ENCODE results near the gene EN2.

Gene EN2

DNA sequence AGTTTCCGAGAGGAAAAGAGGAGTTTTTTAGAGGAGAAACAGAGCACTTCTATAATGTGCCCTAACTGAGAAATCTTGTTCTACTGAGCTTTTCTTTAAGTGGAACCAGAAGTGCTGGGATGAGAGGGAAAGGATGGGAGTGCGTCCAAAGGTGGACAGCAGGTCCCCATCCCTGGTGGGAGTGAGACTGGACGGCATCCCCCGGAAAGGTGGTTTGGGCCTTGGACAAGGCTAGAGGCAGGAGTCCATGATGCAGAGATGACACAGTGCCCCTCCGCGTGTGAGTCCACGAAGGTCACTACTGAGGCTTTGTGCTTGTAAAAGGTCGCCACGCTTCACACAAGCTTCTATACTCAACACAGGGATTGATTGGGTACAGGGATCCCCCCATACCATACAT is 6.1 kb upstream of the EN2 start:
- DNase-seq, result no peak

DNA sequence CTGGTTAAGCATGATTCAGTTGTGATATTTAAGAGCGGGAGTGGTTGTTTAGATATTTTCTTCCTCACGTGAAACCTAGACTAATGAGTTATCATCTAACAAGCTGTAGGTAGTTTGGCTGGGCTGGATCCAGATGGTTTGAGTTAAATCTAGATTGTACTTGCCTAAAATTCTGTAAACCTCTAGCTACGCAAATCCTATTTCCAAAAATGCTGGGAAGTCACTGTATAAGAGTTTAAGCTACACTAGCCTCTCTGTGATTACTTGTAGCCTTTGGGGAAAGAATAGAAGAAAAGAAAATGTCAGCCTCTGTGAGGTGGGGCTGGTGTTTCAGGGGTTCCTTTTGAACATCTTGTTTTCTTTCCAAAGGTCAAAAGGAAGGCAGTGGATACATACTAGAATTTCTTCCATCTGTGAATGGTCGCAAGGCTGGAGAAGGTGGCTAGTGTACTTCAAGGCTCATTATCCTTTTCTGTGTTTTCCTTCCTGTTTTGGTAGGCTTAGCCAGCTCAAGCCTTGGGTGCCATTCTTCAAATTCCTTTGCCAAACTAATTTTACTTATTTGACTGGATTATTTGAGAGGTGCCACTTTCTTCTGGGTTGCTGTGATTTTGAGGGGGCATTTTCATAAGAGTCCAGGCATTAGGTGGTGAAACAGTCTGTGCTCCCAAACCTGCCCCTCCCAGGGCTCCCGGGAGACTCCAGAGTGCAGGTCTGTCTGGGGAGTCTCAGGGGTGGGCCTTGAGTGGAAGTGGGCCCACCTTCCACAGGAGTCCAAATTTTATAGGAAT is 5.2 kb upstream of the EN2 start:
- no peak for DNase-seq

DNA sequence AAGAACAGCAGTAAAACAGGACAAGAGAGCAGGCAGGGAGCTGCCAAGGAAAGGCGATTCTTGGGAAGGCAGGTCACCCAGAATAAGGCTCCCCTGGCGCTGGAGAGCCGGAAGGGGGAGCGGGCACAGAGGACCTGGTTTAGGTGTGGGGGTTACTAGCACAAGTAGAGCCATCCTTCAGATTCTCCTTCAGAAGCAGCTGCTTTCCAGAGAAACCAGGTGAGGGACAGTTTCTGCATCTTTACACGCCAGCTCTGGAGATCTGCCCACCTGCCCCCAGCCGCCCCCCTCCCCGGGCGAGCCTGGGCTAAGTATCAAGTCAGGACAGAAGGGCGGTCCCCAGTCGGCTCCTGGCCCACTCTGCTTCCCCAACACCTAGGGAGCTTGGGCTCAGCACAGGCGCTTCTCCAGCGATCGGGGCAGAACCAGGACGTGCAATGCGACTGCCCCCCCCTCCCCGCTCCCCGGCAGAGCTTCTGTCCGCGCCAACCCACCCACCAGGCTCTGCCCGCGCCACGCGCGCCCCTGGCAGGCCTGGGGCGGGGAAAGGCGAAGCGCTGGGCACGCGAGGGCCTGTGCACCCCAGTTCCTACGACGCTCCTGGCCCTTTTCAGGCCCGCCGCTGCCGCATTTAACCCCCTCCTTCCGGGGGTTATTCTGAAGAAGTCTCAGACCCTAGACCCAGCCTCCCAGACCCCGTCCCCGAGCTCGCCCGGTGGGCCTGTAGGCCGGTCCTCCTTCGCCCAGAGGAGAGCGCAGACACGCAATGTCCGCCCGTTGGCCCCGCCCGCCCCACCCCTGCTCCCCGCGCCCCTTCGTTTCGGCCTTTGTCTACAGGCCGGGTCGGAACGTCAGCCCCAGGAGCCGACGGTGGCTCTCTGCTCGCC is 4.4 kb upstream of the EN2 start:
- DNase-seq, result no peak

DNA sequence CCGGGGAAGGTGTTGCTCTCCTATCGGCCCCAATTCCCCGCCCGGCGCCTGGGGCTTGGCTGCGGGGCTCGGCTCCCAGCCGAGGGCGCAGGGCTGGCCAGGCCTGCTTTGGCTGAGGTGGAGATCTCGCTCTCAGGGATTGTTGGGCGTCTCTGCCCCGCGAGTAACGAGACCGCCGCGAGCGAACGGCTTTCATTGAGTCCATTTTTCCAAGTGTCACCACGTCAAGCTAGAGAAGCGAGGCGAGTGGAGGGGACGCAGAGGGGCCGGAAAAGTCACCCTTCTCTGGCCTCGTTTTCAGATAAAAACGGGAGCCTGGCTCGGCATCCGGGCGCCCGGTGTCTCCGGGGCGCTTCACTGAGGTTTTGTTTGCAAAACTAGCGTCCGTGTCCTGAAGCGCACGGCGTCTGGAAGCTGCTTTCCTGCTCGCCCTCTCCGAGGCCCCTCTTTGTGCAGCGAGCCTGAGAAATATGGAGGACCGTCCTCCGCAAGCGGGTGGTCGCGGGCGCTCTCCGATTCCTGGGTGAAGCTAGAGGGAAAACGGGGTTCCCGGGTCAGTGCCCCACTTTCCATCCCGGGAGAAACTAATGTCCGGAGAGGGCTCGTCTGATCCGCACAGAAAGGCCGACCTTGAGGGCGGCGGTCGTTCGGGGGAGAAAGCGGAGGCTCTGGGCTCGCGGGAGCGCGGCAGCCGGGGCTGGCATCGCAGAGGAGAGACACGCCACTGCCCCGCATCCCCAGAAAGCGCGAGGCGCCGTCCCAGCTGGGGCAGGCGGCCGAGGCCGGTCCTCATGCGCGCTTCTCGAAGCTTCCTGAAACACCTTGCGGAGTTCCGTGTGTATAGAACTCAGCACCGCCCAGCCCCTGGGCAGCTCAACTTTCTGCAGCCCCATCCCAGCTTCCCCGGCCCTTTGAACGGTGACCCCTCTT is 3.5 kb upstream of the EN2 start:
- DNase-seq, result no peak

DNA sequence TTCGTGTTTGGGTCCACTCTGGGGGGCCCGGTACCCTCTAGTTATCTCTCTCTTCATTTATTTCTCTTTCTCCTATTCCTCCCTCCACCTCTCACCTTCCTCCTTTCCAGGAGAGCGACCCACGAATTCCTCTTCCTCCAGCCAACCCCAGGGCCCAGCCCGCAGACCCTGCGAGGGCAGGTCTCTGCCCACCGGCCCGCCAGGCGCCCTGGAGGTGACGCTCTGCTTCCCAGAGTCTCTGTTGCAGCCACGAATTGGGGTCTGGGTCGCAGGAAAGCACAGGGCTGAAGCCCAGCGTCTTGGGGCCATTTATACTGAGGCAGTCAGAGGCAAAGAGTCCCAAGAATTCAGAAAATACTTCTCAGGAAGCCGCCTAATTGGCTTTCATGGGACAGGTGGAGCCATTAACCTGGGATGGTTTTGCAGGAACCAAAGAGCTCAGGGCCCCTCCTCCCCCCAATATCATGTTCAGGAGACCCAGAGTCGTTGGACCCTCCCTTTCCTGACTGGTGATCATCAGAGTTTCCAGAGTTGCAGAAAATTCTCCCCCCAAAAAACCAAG is 2.7 kb upstream of the EN2 start:
- no peak for DNase-seq

DNA sequence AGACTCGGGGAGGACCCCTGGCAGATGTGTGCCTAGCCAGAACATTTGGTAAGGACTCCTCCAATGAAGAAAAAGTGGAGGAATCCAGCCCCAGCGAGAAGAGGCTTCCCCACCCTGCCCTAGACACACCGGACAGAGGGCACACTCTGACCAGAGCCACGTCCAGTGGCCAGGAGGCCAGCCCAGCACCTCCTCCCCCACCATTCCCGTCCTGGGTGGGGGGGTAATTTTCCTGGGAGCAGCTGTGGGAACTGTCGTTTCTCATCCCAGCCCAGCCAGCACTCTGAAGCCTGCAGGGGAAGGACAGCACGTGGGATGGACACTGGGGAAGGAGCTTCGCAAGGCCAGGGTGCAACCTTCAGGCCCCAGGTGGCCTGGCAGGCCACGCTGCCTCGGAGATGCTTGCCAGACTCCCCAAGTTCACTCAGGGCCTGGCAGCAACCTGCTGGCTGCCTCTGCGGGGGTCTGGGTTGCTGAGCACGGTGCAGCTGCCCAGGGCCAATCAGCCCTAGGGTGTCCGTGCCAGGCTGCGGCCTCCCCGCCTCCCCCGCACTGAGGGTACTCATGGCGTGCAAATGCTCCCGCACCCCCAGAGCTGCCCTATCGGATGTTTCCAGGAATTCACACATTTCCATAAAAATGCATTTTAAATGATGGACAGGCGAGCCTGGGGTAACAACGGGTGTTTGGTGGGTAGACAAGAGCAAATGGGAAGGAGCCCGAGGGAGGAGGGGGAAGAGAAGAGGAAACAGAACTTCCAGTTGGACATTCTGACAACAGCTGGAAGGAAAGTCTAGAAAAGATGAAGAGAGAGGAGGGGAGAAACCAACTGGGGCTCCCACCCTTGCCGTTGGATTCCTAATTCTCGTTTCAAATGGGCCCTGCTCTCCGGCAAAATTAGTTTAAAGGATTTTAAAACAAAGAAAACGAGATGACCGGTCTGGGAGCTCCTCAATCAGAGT is 1.9 kb upstream of the EN2 start:
- DNase-seq, result no peak

DNA sequence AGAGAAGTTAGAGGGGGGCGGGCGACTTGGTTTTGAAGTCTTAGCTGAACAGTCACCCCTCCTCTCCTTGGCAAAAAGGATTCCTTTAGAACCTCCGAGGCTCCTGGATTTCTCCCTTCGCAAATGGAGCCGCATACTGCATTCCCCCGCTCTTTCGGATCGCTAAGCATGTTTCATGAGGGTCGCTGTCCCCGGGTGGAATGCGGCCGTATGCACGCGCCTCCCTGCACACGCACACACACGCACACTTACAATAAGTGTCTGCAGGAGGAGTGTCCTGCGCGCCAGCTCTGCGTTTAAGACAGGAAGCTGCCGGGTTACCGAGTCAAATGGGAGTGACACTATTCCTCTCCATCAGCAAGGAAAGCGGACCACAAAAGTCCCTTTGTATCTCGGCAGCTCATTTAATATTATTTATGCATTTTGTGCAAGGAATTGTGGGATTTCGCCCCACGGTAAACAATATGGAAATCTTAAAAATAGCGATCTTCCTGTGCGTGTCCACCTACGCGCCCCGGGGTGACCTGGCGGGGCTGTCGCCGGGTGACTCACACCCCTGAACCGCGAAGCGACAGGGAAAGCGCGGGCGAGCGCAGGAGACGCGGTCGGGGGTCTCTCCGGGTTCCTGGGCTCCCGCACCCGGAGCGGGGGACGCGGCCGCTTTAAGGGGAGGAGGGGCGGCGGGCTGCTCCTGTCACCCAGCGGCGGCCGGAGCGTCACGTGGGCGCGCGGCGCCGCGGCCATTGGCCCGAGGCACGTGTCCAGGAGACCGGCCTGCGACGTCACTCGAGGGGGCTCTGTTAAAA is 988 bp upstream of the EN2 start:
- peak; percentile 29 for DNase-seq

DNA sequence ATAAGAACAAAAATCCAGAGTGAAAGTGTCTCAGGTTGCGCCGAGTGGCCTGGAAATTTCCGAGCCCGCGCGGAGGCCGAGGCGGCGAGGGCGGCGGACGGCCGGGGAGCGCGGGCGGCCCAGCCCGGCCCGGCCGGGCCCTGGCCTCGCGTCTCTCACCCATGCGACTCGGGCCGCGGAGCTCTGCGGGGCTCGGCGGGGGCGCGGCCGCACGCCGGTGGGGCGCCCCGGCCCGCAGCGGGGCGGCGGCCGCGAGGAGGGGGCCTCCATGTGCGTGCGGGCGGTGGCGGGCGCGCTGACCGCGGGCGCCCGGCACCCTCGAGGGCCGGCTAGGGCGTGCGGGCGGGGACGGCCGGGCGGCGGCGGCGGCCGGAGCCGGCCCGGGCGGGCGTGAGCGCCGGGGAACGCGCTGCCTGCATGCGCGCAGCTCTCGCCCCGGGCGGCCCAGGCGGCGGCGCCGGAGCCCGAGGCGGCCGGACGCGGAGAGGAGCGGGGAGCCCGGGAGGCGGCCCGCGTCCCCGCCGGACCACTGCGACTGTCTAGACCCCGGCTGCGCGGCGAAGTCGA is 302 bp upstream of the EN2 start:
- DNase-seq, result peak; percentile 20

DNA sequence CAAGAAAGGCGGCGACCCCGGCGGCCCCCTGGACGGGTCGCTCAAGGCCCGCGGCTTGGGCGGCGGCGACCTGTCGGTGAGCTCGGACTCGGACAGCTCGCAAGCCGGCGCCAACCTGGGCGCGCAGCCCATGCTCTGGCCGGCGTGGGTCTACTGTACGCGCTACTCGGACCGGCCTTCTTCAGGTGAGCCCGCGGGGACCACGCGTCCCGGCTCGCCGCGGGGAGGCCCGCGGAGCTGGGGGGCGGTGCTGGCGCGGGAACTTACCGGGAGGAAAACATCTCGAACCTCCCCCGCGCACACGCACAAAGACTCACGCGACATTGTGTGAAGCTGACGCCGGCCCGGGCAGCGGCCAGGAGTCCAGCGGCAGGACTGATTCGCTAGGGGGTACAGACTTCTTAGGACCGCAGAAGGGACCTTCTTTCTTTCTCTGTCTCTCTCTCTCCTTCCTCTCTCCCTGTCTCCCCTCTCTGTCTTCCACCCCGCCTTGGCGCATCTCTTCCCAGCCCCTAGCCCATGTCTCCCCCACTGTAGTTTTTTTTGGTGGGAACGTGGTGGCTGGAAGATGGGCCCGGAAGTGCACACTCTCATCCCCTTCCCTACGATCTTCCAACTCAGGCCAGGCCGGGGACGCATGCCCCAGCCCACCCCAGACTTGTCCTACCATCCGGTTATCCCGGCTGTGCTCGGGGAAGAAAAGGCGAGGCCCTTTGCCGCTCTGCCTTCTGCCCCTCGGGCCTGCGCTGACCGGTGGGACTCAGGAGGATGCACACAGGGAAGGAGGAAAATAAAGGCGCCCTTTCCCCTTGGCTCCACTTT is 1.2 kb downstream of the EN2 start:
- DNase-seq, result no peak

DNA sequence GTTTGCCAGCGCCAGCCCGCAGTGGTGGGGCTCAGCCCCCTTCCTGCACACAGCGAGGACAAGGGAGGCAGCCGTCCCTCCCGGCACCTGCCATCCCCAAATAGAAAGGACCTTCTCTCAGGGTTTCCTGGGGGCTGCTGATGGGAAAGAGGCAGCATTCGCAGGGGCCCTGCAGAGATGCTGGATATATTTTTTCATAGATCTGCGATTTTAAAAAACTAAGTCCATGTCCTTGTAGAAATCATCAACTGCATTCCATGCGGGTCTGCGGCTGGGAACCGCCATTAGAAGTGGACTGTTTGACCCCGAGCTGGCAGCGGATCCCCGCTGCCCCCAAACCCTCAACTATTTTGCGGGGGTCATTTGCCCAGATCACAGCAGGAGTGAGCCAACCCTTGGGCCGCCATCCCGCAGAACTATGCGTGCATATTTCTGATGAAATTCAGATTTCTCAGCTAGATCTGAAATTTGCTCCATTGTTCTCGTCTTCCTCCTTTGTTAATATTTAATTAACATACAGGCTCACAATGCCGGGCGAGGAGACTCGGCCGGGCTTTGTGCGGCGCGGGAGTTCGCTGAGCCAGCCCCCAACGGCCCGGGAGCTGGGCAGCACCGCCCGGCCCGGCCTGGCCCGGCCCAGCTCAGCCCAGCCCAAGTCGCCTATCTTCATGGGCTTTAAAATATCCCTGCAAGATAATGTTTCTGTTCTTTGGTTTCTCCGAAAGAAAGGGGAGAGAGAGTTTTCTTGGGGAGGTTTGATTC is 2.0 kb downstream of the EN2 start:
- DNase-seq, result no peak

DNA sequence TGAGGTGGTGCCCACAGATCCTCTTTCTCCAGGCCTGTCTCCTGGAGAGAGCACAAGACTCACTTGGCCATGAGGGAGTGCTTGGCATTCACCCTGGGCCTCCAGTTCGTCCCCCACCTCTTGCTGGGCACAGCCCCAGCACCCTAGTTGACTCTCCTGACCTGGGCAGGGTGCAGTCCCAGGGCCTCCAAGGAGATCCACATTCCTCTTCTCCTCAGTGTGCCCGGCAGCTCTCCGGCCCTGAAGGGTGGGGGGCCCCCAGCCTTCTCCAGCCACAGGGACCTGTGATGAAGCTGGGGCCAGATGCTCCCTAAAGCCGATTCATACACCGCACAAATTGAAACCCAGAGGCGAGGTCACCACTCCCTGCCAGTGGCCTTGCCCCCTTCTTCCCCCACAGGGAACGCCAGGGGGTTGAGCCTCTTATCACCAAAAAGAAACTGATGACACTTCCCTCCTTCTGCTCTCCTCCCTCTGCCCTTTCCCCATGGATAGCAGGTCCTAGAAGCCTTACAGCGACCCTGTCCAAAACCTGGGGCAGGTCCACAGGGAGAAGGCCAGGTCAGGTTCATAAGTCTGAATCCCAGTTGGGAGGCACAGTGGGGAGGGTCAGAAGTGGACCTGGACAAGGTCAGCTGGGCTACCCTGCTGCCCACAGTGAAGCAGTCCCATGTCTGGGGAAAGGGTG is 3.1 kb downstream of the EN2 start:
- no peak for DNase-seq

DNA sequence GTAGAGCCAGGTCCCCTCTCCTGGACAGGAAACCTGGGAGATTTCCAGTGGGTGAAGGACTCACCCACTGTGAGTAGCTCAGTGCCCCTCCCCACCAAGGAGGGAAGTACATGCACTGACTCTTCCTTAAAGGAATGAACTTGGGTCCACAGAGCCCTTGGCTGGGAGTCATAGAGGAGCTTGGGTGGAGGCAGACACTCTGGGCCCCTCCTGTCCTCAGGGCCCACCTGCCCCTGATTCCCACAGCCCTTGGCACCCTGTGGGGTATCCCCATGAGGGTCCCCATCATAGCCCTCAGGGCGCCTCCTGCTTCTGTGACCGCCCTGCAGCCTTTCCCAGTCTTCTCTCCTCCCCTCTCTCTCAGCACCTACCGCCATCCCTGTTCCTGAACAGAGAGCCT is 3.7 kb downstream of the EN2 start:
- DNase-seq, result no peak

DNA sequence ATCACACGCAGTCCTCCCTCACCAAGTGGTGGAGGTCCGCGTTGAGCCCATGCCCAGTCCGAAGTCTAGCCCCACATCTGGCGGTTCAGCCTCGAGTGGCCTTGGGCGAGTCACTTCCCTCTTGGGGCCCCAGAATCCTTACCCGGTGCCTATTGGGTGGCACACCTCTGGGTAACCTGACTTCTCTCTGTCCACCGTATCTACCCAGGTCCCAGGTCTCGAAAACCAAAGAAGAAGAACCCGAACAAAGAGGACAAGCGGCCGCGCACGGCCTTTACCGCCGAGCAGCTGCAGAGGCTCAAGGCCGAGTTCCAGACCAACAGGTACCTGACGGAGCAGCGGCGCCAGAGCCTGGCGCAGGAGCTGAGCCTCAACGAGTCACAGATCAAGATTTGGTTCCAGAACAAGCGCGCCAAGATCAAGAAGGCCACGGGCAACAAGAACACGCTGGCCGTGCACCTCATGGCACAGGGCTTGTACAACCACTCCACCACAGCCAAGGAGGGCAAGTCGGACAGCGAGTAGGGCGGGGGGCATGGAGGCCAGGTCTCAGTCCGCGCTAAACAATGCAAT is 4.3 kb downstream of the EN2 start:
- no peak for DNase-seq

DNA sequence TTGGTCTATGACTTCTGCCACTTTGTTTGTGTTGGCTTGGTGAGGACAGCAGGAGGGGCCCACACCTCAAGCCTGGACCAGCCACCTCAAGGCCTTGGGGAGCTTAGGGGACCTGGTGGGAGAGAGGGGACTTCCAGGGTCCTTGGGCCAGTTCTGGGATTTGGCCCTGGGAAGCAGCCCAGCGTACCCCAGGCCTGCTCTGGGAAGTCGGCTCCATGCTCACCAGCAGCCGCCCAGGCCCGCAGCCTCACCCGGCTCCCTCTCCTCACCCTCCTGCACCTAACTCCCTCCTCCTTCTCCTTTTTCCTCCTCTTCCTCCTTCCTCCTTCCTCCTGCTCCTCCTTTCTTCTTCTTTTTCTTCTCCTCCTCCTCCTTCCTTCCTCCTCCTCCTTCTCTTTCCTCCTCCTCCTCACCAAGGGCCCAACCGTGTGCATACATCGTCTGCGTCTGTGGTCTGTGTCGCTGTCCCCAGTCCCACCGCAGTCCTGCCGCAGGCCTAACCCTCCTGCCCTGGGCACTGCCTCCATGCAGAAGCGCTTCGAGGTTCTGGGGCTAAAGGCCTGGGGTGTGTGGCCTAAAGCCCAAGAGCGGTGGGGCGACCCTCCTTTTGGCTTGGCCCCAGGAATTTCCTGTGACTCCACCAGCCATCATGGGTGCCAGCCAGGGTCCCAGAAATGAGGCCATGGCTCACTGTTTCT is 5.3 kb downstream of the EN2 start:
- no peak for DNase-seq

DNA sequence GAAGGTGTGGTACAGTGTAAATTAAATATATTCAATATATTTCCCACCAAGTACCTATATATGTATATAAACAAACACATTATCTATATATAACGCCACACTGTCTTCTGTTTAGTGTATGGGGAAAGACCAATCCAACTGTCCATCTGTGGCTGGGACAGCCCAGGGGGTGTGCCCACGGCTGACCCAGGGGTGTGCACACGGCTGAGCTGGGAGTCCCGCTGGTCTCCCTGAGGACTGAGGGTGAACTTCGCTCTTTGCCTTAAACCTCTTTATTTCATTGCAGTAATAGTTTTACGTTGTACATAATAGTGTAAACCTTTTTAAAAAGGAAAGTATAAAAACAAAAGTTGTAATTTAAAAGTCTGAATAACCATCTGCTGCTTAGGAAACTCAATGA is 6.3 kb downstream of the EN2 start:
- DNase-seq, result no peak

DNA sequence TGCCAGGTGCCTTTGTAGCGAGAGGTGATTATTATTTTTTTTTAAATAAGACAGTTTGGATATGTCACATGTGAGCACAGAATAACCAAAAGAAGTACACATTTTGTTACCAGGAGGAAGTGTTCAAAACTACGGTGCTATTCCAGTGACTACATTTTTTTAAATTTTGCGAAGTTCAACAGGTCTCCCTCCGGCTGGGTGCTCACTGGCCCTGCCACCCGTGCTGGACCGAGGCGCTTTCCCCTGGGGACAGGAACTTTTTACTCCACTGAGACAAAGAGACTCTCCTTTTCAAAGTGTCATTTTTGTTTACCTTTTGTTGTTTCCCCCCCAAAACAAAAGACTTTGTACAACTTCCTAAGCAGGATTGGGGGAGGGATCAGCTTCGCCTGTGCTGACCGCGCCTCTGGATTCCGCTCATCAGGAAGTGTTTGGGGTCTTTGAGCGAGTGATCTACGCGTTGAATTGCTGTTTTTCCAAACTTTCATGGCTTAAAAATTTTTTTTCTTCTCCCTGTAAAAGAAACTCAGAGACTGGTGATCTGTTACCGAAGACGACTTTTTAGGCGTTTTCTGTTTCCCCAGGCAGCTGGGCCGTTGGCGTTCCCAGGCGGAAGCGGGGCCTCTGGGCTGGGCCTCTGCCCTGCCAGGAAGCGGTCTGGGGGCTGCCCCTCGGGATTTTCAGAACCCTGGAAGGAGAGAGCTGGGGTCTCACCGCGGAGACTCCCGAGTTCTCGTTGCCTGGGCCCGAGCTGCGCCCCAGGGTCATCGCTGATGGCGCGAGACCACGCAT is 7.2 kb downstream of the EN2 start:
- no peak for DNase-seq

Measured in NCI-H146 (cell line).